SK-N-SH treated with all-trans-retinoic acid at 6 μM for 48 hours (cell line): ENCODE data around the gene SCAF1.

Source experiments
- ATAC-seq: fragments of 200-7000 bp; cut with Tn5 transposase; 3 replicates; pipeline ENCODE4 v1.9.1; 2020; ENCODE audit warnings: mild to moderate bottlenecking, moderate library complexity
- ARNTL ChIP-seq: fragments of 450-650 bp; formaldehyde crosslinking; IDR thresholded peaks from 2 replicates; pipeline ENCODE4 v1.5.0; 2020; ENCODE audit warnings: low read depth, mild to moderate bottlenecking, moderate library complexity, borderline replicate concordance
- CSDC2 ChIP-seq: fragments of 250-450 bp; sonication (Bioruptor Pico); IDR thresholded peaks from 2 replicates; pipeline ENCODE4 v1.5.0; 2020; ENCODE audit warnings: mild to moderate bottlenecking, moderate library complexity
- ESRRG ChIP-seq: fragments of 250-450 bp; sonication (Bioruptor Pico); IDR thresholded peaks from 2 replicates; pipeline ENCODE4 v1.6.1; 2021; ENCODE audit warnings: mild to moderate bottlenecking
- PPARA ChIP-seq: fragments of 250-450 bp; sonication (Bioruptor Pico); IDR thresholded peaks from 2 replicates; pipeline ENCODE4 v1.5.0; 2020; ENCODE audit warnings: mild to moderate bottlenecking, borderline replicate concordance
- RARB ChIP-seq: fragments of 250-450 bp; sonication (Bioruptor Pico); IDR thresholded peaks from 2 replicates; pipeline ENCODE4 v1.8.0; 2021; ENCODE audit warnings: mild to moderate bottlenecking, moderate library complexity
- SNAI2 ChIP-seq: fragments of 250-450 bp; sonication (Bioruptor Pico); IDR thresholded peaks from 2 replicates; pipeline ENCODE4 v1.5.0; 2020; ENCODE audit warnings: mild to moderate bottlenecking, moderate library complexity
- TCF4 ChIP-seq: fragments of 250-450 bp; sonication (Bioruptor Pico); IDR thresholded peaks from 2 replicates; pipeline ENCODE4 v1.8.0; 2021; ENCODE audit warnings: mild to moderate bottlenecking, moderate library complexity, borderline replicate concordance
- TOX ChIP-seq: fragments of 250-450 bp; sonication (Bioruptor Pico); IDR thresholded peaks from 2 replicates; pipeline ENCODE4 v1.8.0; 2021; ENCODE audit warnings: mild to moderate bottlenecking, moderate library complexity, borderline replicate concordance
- ZC3H10 ChIP-seq: fragments of 250-450 bp; sonication (Bioruptor Pico); IDR thresholded peaks from 2 replicates; pipeline ENCODE4 v1.5.1; 2021; ENCODE audit warnings: mild to moderate bottlenecking, moderate library complexity
- ZFP3 ChIP-seq: fragments of 250-450 bp; sonication (Bioruptor Pico); IDR thresholded peaks from 2 replicates; pipeline ENCODE4 v1.5.0; 2020; ENCODE audit warnings: mild to moderate bottlenecking, moderate library complexity
- ZNF565 ChIP-seq: fragments of 450-650 bp; formaldehyde crosslinking; conservative IDR thresholded peaks from 2 replicates; pipeline ENCODE4 v1.5.0; 2020; ENCODE audit warnings: low read depth, mild to moderate bottlenecking, moderate library complexity
- ZNF70 ChIP-seq: fragments of 450-650 bp; formaldehyde crosslinking; IDR thresholded peaks from 2 replicates; pipeline ENCODE4 v1.5.0; 2020; ENCODE audit warnings: mild to moderate bottlenecking, moderate library complexity
- ZNF8 ChIP-seq: fragments of 450-650 bp; formaldehyde crosslinking; IDR thresholded peaks from 2 replicates; pipeline ENCODE4 v1.5.0; 2020; ENCODE audit warnings: mild to moderate bottlenecking, moderate library complexity
- TF ChIP-seq, protein P1 (sequence below): fragments of 250-450 bp; sonication (Bioruptor Pico); IDR thresholded peaks from 2 replicates; pipeline ENCODE4 v1.8.0; 2021; ENCODE audit warnings: low read depth, mild to moderate bottlenecking, moderate library complexity, borderline replicate concordance
- TF ChIP-seq, protein P2 (sequence below): fragments of 250-450 bp; sonication (Bioruptor Pico); IDR thresholded peaks from 2 replicates; pipeline ENCODE4 v1.5.0; 2020; ENCODE audit warnings: mild to moderate bottlenecking, moderate library complexity
- TF ChIP-seq, protein P3 (sequence below): fragments of 250-450 bp; sonication (Bioruptor Pico); IDR thresholded peaks from 2 replicates; pipeline ENCODE4 v1.8.0; 2020; ENCODE audit warnings: mild to moderate bottlenecking, moderate library complexity, borderline replicate concordance
- TF ChIP-seq, protein P4 (sequence below): fragments of 250-450 bp; sonication (Bioruptor Pico); IDR thresholded peaks from 2 replicates; pipeline ENCODE4 v1.5.1; 2021; ENCODE audit warnings: mild to moderate bottlenecking, moderate library complexity

Gene SCAF1

DNA sequence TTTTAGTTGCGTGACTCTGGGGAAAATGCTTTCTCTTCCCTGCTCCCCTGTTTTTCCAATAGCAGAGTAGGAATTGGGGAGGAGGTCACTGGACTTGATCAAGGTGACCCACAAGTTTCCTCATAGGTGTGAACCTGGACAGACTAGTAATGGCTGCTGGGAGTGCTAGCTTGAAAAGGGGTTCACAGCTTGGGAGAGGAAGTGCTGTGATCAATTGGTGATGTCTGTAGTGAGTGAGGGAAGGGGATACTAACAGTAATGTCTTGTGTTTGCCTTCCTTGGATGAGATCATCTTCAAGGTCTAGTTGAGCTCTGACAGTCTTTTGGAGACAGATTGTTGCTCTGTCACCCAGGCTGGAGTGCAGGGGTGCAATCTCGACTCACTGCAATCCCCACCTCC lies 25.5 kb downstream of the SCAF1 start (continued):
- TF ChIP-seq, protein P1, sequence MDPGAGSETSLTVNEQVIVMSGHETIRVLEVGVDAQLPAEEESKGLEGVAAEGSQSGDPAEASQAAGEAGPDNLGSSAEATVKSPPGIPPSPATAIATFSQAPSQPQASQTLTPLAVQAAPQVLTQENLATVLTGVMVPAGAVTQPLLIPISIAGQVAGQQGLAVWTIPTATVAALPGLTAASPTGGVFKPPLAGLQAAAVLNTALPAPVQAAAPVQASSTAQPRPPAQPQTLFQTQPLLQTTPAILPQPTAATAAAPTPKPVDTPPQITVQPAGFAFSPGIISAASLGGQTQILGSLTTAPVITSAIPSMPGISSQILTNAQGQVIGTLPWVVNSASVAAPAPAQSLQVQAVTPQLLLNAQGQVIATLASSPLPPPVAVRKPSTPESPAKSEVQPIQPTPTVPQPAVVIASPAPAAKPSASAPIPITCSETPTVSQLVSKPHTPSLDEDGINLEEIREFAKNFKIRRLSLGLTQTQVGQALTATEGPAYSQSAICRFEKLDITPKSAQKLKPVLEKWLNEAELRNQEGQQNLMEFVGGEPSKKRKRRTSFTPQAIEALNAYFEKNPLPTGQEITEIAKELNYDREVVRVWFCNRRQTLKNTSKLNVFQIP (CRISPR knock-in tag) = no peak
- TF ChIP-seq, protein P2, sequence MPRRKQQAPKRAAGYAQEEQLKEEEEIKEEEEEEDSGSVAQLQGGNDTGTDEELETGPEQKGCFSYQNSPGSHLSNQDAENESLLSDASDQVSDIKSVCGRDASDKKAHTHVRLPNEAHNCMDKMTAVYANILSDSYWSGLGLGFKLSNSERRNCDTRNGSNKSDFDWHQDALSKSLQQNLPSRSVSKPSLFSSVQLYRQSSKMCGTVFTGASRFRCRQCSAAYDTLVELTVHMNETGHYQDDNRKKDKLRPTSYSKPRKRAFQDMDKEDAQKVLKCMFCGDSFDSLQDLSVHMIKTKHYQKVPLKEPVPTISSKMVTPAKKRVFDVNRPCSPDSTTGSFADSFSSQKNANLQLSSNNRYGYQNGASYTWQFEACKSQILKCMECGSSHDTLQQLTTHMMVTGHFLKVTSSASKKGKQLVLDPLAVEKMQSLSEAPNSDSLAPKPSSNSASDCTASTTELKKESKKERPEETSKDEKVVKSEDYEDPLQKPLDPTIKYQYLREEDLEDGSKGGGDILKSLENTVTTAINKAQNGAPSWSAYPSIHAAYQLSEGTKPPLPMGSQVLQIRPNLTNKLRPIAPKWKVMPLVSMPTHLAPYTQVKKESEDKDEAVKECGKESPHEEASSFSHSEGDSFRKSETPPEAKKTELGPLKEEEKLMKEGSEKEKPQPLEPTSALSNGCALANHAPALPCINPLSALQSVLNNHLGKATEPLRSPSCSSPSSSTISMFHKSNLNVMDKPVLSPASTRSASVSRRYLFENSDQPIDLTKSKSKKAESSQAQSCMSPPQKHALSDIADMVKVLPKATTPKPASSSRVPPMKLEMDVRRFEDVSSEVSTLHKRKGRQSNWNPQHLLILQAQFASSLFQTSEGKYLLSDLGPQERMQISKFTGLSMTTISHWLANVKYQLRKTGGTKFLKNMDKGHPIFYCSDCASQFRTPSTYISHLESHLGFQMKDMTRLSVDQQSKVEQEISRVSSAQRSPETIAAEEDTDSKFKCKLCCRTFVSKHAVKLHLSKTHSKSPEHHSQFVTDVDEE (CRISPR knock-in tag) = no peak
- TF ChIP-seq RARB (no peak), TOX (CRISPR knock-in tag) (no peak)

DNA sequence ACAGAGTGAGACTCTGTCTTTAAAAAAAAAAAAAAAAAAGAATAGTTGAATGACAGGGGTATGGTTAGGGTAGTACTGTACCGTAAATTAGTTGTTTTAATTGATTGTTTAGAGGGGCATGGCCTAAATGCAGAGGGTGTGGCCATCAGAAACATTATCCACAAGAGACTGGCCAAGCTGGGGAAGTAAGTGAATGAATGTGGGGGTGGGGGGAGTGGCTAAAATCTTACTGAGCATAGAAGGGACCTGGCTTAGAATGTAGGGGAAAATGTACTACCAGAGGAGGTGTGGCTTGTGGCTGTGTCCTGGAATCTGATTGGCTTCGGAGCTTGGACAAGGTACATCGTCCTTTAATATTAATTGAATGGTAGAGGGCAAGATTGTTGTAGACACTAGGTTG lies 27.5 kb downstream of the SCAF1 start:
- ATAC-seq = no peak
- TF ChIP-seq, protein P3, sequence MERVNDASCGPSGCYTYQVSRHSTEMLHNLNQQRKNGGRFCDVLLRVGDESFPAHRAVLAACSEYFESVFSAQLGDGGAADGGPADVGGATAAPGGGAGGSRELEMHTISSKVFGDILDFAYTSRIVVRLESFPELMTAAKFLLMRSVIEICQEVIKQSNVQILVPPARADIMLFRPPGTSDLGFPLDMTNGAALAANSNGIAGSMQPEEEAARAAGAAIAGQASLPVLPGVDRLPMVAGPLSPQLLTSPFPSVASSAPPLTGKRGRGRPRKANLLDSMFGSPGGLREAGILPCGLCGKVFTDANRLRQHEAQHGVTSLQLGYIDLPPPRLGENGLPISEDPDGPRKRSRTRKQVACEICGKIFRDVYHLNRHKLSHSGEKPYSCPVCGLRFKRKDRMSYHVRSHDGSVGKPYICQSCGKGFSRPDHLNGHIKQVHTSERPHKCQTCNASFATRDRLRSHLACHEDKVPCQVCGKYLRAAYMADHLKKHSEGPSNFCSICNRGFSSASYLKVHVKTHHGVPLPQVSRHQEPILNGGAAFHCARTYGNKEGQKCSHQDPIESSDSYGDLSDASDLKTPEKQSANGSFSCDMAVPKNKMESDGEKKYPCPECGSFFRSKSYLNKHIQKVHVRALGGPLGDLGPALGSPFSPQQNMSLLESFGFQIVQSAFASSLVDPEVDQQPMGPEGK = no peak
- TF ChIP-seq, protein P2 (CRISPR knock-in tag) = no peak
- TF ChIP-seq TOX (CRISPR knock-in tag) (no peak), ZC3H10 (CRISPR knock-in tag) (no peak), CSDC2 (CRISPR knock-in tag) (no peak), PPARA (CRISPR knock-in tag) (no peak)

DNA sequence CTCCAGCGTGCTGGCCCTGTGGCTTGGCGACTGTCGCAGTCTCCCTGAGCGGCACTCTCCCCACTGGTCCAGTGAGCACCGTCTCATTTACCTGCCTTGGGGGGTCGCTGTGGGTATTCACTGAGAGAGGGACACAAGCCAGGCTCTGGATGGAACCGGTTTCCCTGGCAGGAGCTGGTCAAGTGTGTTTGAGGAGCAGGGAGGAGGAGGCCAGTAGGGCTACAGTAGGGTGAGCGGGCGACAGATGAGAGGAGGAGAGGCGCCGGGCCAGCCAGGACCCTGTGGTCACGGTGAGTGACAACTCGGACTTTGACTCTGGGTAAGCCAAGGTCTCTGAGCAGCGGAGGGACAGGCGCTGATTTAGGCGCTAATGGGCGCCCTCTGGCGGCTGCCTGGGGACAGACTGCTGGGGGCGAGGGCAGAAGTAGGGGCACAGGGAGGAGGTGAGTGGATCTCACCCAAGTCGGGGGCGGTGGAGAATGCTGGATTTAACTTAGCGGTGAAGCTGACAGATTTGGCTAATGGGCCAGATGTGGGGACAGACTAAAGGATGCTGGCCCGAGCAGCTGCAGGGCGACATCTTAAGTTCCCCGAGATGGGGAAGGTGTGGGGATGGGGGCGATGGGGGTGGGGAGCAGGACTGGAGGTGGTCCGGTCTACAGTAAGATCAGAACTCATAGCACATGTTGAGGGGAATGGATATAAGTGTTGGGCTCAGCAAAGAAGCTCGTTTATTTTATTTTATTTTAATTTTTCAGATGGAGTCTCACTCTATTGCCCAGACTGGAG lies 30.3 kb downstream of the SCAF1 start:
- peak; percentile 54 for ATAC-seq
- TF ChIP-seq, protein P2 (CRISPR knock-in tag) = peak; percentile 54; the same call in 1 of the 2 replicates
- no peak for TF ChIP-seq RARB
- 0 out of 2 replicates have a peak, but pooled peaks have one; percentile 4 for TF ChIP-seq ZNF70 (CRISPR knock-in tag)

DNA sequence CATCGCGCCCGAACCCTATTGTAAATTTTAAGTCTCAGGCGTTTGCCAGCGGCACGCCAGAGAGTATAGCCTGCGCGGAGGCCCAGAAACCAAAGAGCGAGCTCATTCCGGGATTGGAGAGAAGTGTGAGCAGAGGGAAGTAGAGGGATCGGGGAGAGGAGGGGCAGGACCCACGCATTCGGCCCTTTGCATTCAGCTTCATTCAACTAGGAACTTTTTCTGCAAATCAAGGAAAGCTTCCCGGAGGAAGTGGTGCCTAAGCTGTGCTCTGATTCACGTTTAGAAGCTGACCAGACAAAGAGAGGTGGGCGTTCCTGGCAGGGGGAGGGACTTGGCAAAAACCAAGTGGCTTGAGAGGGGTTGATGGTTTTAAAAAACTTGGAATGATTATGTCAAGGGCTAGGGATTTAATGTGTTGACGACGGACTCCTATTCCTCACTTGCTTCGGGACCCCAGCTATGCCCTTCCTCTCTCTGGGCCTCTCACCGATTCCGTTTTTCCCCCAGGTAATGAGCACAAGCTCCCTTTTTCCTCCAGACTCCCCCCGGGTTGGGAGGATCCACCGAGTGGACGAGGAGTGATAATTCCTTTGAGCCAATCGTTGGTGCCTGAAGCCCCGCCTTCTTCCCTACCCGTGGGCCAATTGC lies 34.3 kb downstream of the SCAF1 start:
- peak; percentile 16 for ATAC-seq
- TF ChIP-seq ZNF70 (CRISPR knock-in tag) (no peak), ZNF565 (CRISPR knock-in tag) (no peak), SNAI2 (CRISPR knock-in tag) (no peak), RARB (no peak), ESRRG (CRISPR knock-in tag) (0 out of 2 replicates have a peak, but pooled peaks have one; percentile 42), CSDC2 (CRISPR knock-in tag) (no peak), ZNF8 (CRISPR knock-in tag) (0 out of 2 replicates have a peak, but pooled peaks have one; percentile 30), TCF4 (CRISPR knock-in tag) (no peak), ARNTL (CRISPR knock-in tag) (no peak), ZFP3 (CRISPR knock-in tag) (peak; percentile 82)
- TF ChIP-seq, protein P4, sequence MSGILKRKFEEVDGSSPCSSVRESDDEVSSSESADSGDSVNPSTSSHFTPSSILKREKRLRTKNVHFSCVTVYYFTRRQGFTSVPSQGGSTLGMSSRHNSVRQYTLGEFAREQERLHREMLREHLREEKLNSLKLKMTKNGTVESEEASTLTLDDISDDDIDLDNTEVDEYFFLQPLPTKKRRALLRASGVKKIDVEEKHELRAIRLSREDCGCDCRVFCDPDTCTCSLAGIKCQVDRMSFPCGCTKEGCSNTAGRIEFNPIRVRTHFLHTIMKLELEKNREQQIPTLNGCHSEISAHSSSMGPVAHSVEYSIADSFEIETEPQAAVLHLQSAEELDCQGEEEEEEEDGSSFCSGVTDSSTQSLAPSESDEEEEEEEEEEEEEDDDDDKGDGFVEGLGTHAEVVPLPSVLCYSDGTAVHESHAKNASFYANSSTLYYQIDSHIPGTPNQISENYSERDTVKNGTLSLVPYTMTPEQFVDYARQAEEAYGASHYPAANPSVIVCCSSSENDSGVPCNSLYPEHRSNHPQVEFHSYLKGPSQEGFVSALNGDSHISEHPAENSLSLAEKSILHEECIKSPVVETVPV (CRISPR knock-in tag) = no peak
- TF ChIP-seq, protein P3 = no peak
